Transverse colon (tissue), 4 donors: ENCODE results near the gene PITX3. TPM values are rescaled to one million over a fixed set of nuclear protein-coding genes. Genes with fewer than 3 reads are reported as not detected.

Experiments used
- DNase-seq: peaks from one replicate; pipeline ENCODE4 v3.0.0-alpha.2; 2019
- H3K27ac ChIP-seq, 4 donors: fragments of 200-600 bp; sonication (generic); 2 replicates each; pipeline ENCODE4 v1.5.1; 2016 to 2018; ENCODE audit warnings: inconsistent platforms in 4 of 4
- H3K27me3 ChIP-seq: fragments of 200-600 bp; sonication (generic); 2 replicates; pipeline ENCODE4 v1.5.1; 2017; ENCODE audit warnings: inconsistent platforms
- H3K36me3 ChIP-seq, 4 donors: fragments of 200-600 bp; sonication (generic); 2 replicates each; pipeline ENCODE4 v1.5.1; 2017 to 2019; ENCODE audit warnings: inconsistent platforms in 4 of 4
- H3K4me1 ChIP-seq, 4 donors: fragments of 200-600 bp; sonication (generic); 2 replicates each; pipeline ENCODE4 v1.5.1; 2017 to 2020; ENCODE audit warnings: inconsistent platforms in 4 of 4
- H3K4me3 ChIP-seq, 4 donors: fragments of 200-600 bp; sonication (generic); 1 replicate in 1 of 4; 2 replicates in 3 of 4; pipeline versions ENCODE4 v1.5.1 to v1.6.1; 2017 to 2019; ENCODE audit warnings: inconsistent platforms in 4 of 4
- H3K9me3 ChIP-seq, 2 donors: fragments of 200-600 bp; sonication (generic); 2 replicates each; pipeline ENCODE4 v1.5.1; 2017 to 2019; ENCODE audit warnings: inconsistent platforms in 2 of 2
- EP300 ChIP-seq: sonication (generic); formaldehyde crosslinking; IDR thresholded peaks from one replicate; pipeline ENCODE4 v1.6.1; 2017; ENCODE audit warnings: antibody characterized with exemption, low read depth
- POLR2A ChIP-seq: fragments of 450-650 bp; IDR thresholded peaks from one replicate; pipeline ENCODE4 v1.6.1; 2016; ENCODE audit warnings: antibody characterized with exemption, mild to moderate bottlenecking, moderate library complexity
- POLR2AphosphoS5 ChIP-seq, 3 donors: sonication (generic); formaldehyde crosslinking; IDR thresholded peaks; one replicate each; pipeline ENCODE4 v1.6.1; 2016; ENCODE audit warnings: antibody characterized with exemption in 3 of 3
- WGBS, 2 donors: methylation state at CpG; one replicate each; pipeline ENCODE4 v1.1.5; 2018; ENCODE audit warnings: low coverage in 1 of 2; 5-methylcytosine and 5-hydroxymethylcytosine counted together
- in situ Hi-C, 4 donors: fragments of 200-750 bp; cut with MboI; loops; one replicate each; pipeline versions ENCODE4 v1.15.0 to v1.15.1; 2017; ENCODE audit warnings: low sequenced_read_pairs in 3 of 4, low pct_ligation_motif_present in 1 of 4, low pct_unique_long_range_greater_than_20kb in 1 of 4
- intact Hi-C: fragments of 100-400 bp; cut with DNase I; formaldehyde crosslinking; loops from one replicate; pipeline ENCODE4 v1.15.1; 2023; ENCODE audit warnings: low total_unique reads
- total RNA-seq, 4 donors: library from RNA; depleted of rRNA; stranded (reverse); fragments of >200 nt; gene quantifications; one replicate each; pipeline ENCODE4 v1.1.0, GENCODE V29; 2016
- TF ChIP-seq, protein P1 (sequence below), 5 experiments: fragments of 200-600 bp in 3 of 5; fragments of 450-650 bp in 2 of 5; sonication (generic) in 3 of 5; IDR thresholded peaks; 1 replicate in 2 of 5; 2 replicates in 3 of 5; pipeline ENCODE4 v1.5.1; 2016 to 2017; ENCODE audit warnings: antibody characterized with exemption in 5 of 5, inconsistent platforms in 3 of 5, mild to moderate bottlenecking in 2 of 5, moderate library complexity in 1 of 5

PITX3 gene
- total RNA-seq, 4 donors from 2014 or later, result not detected

DNA sequence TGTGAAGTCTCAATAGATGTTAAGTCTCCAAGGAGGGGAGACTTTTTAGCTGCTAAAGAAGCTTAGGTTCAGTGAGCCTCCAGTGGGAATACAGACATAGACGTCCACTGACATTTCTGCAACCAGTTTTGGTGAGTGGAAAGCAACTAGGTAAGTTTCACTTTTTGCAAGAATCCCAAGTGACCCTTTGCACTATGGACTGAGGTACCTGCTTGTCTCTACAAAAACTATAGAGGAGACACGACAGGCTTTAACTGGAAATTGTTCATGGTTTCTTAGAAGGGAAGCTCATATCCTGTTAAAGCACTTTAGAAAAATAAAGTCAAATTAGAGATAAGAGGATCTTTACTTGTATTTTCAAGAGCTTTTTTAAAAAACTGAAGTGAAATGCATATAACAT is 42.6 kb upstream of the PITX3 start:
- in situ Hi-C loops, result no loop called here
- Histone ChIP-seq H3K27me3 (no peaks in the 10 kb centered on the region), H3K4me3 (no peak overlapping the region), H3K27ac (no peak overlapping the region), H3K4me1 (peaks cover 3 to 19% (median 8%) of the 10 kb centered on the region in 4 donors), H3K36me3 (no peaks in the 10 kb centered on the region), H3K9me3 (no peaks in the 10 kb centered on the region)
- 64 to 100% methylated on average over 1 to 2 of the region's 2 CpGs for WGBS, 2 donors
- no peak for DNase-seq
- TF ChIP-seq POLR2A (no peak), POLR2AphosphoS5 (IDR thresholded peaks at IDR 0.05) (no peak), EP300 (no peak)
- TF ChIP-seq, protein P1, sequence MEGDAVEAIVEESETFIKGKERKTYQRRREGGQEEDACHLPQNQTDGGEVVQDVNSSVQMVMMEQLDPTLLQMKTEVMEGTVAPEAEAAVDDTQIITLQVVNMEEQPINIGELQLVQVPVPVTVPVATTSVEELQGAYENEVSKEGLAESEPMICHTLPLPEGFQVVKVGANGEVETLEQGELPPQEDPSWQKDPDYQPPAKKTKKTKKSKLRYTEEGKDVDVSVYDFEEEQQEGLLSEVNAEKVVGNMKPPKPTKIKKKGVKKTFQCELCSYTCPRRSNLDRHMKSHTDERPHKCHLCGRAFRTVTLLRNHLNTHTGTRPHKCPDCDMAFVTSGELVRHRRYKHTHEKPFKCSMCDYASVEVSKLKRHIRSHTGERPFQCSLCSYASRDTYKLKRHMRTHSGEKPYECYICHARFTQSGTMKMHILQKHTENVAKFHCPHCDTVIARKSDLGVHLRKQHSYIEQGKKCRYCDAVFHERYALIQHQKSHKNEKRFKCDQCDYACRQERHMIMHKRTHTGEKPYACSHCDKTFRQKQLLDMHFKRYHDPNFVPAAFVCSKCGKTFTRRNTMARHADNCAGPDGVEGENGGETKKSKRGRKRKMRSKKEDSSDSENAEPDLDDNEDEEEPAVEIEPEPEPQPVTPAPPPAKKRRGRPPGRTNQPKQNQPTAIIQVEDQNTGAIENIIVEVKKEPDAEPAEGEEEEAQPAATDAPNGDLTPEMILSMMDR (IDR thresholded peaks at IDR 0.05), result no peak
- intact Hi-C loops, result no loop called here

GRCh38 chr10:102283488-102283887 is 42.2 kb upstream of the PITX3 start:
- in situ Hi-C loops, result no loop called here
- no peak for DNase-seq
- Histone ChIP-seq H3K9me3 (no peaks in the 10 kb centered on the region), H3K4me3 (no peak overlapping the region), H3K36me3 (no peaks in the 10 kb centered on the region), H3K4me1 (peaks cover 3 to 19% (median 8%) of the 10 kb centered on the region in 4 donors), H3K27me3 (no peaks in the 10 kb centered on the region), H3K27ac (no peak overlapping the region)
- intact Hi-C loops, result no loop called here
- TF ChIP-seq, protein P1 (IDR thresholded peaks at IDR 0.05), result no peak
- TF ChIP-seq POLR2AphosphoS5 (IDR thresholded peaks at IDR 0.05) (no peak), EP300 (no peak), POLR2A (no peak)
- 79 to 83% methylated on average over 2 of the region's 2 CpGs for WGBS, 2 donors

- peaks cover 3 to 19% (median 8%) of the 10 kb centered on the region in 4 donors for H3K4me1 ChIP-seq
- H3K36me3 ChIP-seq, result peaks cover 0 to 4% (median 0%) of the 10 kb centered on the region in 4 donors
- no peaks in the 10 kb centered on the region for H3K27me3 ChIP-seq
- in situ Hi-C loops, result no loop called here
- intact Hi-C loops, result no loop called here
- H3K9me3 ChIP-seq, result no peaks in the 10 kb centered on the region
- no peak for DNase-seq
- H3K27ac ChIP-seq, result no peak overlapping the region
- TF ChIP-seq POLR2AphosphoS5 (IDR thresholded peaks at IDR 0.05), result no peak
- no peak for TF ChIP-seq EP300
- TF ChIP-seq POLR2A, result no peak
- TF ChIP-seq, protein P1 (IDR thresholded peaks at IDR 0.05), result no peak
- 53 to 75% methylated on average over 3 of the region's 3 CpGs for WGBS, 2 donors
- H3K4me3 ChIP-seq, result no peak overlapping the region
Measured at GRCh38 chr10:102281102-102281487, 39.8 kb upstream of the PITX3 start.

- in situ Hi-C loops (no loop called here), intact Hi-C loops (no loop called here)
- 5 to 13% methylated on average over 2 to 3 of the region's 3 CpGs for WGBS, 2 donors
- no peak for DNase-seq
- Histone ChIP-seq H3K27ac (no peak overlapping the region), H3K36me3 (peaks cover 0 to 4% (median 0%) of the 10 kb centered on the region in 4 donors), H3K9me3 (no peaks in the 10 kb centered on the region), H3K27me3 (no peaks in the 10 kb centered on the region), H3K4me3 (no peak overlapping the region), H3K4me1 (peaks cover 3 to 23% (median 8%) of the 10 kb centered on the region in 4 donors)
- TF ChIP-seq, protein P1 (IDR thresholded peaks at IDR 0.05), result no peak
- TF ChIP-seq POLR2A (no peak), POLR2AphosphoS5 (IDR thresholded peaks at IDR 0.05) (no peak), EP300 (no peak)
Measured at GRCh38 chr10:102280397-102281101, 39.2 kb upstream of the PITX3 start.
